IPS DF 4.7 (cell line): ENCODE results near the gene B3GNT7.
"Not testable (repeated sequence)": the region's sequence is repeated elsewhere in the genome, so short reads cannot be mapped to it uniquely, and the experiment has no call there.

ENCODE experiments used
- DNase-seq: peaks from one replicate; pipeline ENCODE4 v3.0.0-alpha.2; 2013; ENCODE audit warnings: low spot score; ENCODE audit errors: extremely low read depth

B3GNT7 gene

GRCh38 chr2:231425811-231426703 is 30.5 kb downstream of the B3GNT7 start:
- DNase-seq: no peak

GRCh38 chr2:231427116-231427515 is 31.6 kb downstream of the B3GNT7 start:
- DNase-seq: no peak

GRCh38 chr2:231429152-231429551 is 33.6 kb downstream of the B3GNT7 start:
- DNase-seq: no peak

GRCh38 chr2:231429901-231430300 is 34.4 kb downstream of the B3GNT7 start:
- no peak for DNase-seq

GRCh38 chr2:231430437-231430836 is 34.9 kb downstream of the B3GNT7 start:
- not testable (repeated sequence) for DNase-seq

GRCh38 chr2:231431606-231432005 is 36.1 kb downstream of the B3GNT7 start:
- DNase-seq: no peak

GRCh38 chr2:231433990-231434389 is 38.5 kb downstream of the B3GNT7 start:
- DNase-seq: no peak

GRCh38 chr2:231436957-231437356 is 41.4 kb downstream of the B3GNT7 start:
- DNase-seq: no peak

GRCh38 chr2:231449503-231450054 is 54.1 kb downstream of the B3GNT7 start:
- DNase-seq: no peak

- no peak for DNase-seq
Observed at GRCh38 chr2:231450548-231450989, 55.1 kb downstream of the B3GNT7 start.
